Activated CD4-positive, alpha-beta T cell treated with anti-CD3 and anti-CD28 coated beads, Interleukin-2, Interleukin-4, amounts not matched to agents 100 ng/mL and 50 ng/mL, durations not matched to agents 16 hours and 8 hours (primary cell): ENCODE results near the gene STK4.
A peak's percentile ranks its signal among the peaks of the same experiment; 100 is the strongest.

ENCODE experiments used
- DNase-seq: peaks from one replicate; pipeline ENCODE4 v3.0.0-alpha.2; 2020; ENCODE audit warnings: low spot score

The STK4 gene

GRCh38 chr20:45029884-45030283 lies 63.6 kb downstream of the STK4 start:
- DNase-seq: no peak

- DNase-seq: no peak
Observed at GRCh38 chr20:45032276-45032675, 66.0 kb downstream of the STK4 start.

- no peak for DNase-seq
Observed at GRCh38 chr20:45032781-45033180, 66.5 kb downstream of the STK4 start.

- DNase-seq: no peak
Observed at GRCh38 chr20:45034436-45034835, 68.1 kb downstream of the STK4 start.

- peak; percentile 50 for DNase-seq
Observed at GRCh38 chr20:45036044-45036755, 69.9 kb downstream of the STK4 start.

- DNase-seq: no peak
Observed at GRCh38 chr20:45037050-45037449, 70.7 kb downstream of the STK4 start.

- DNase-seq: no peak
Observed at GRCh38 chr20:45037635-45038034, 71.3 kb downstream of the STK4 start.

- no peak for DNase-seq
Observed at GRCh38 chr20:45038745-45039474, 72.6 kb downstream of the STK4 start.

- no peak for DNase-seq
Observed at GRCh38 chr20:45039475-45039820, 73.1 kb downstream of the STK4 start.

GRCh38 chr20:45041464-45042337 lies 75.4 kb downstream of the STK4 start:
- peak; percentile 36 for DNase-seq

- no peak for DNase-seq
Observed at GRCh38 chr20:45042978-45043377, 76.7 kb downstream of the STK4 start.

GRCh38 chr20:45044084-45044573 lies 77.8 kb downstream of the STK4 start:
- peak; percentile 73 for DNase-seq

- no peak for DNase-seq
Observed at GRCh38 chr20:45044601-45045000, 78.3 kb downstream of the STK4 start.

GRCh38 chr20:45047581-45048119 lies 81.3 kb downstream of the STK4 start:
- no peak for DNase-seq

GRCh38 chr20:45049438-45049837 lies 83.1 kb downstream of the STK4 start:
- no peak for DNase-seq

- peak; percentile 24 for DNase-seq
Observed at GRCh38 chr20:45049904-45050471, 83.7 kb downstream of the STK4 start.

GRCh38 chr20:45051204-45052060 lies 85.1 kb downstream of the STK4 start:
- DNase-seq: no peak

GRCh38 chr20:45052698-45053429 lies 86.6 kb downstream of the STK4 start:
- DNase-seq: peak; percentile 72

GRCh38 chr20:45053430-45054351 lies 87.4 kb downstream of the STK4 start:
- no peak for DNase-seq
